DOHH2 (cell line): ENCODE measurements around the gene S100A3.

ENCODE experiments used
- CTCF ChIP-seq: fragments of 200-600 bp; sonication (generic); IDR thresholded peaks from one replicate; pipeline ENCODE4 v1.5.1; 2014; ENCODE audit warnings: antibody characterized with exemption, mild to moderate bottlenecking, low read depth, low read length; ENCODE audit not compliant: poor library complexity, severe bottlenecking
- EZH2phosphoT487 ChIP-seq: fragments of 200-600 bp; sonication (generic); IDR thresholded peaks from 2 replicates; pipeline ENCODE4 v1.6.1; 2017; ENCODE audit warnings: borderline replicate concordance, mild to moderate bottlenecking, antibody characterized with exemption, low read length, moderate library complexity, mixed read lengths

- no peak for TF ChIP-seq CTCF
- no peak for TF ChIP-seq EZH2phosphoT487
Measured at GRCh38 chr1:153573351-153573750, 24.3 kb upstream of the S100A3 start.
